DOHH2 (cell line): ENCODE measurements around the gene SSUH2.

ENCODE experiments used
- EZH2phosphoT487 ChIP-seq: fragments of 200-600 bp; sonication (generic); IDR thresholded peaks from 2 replicates; pipeline ENCODE4 v1.6.1; 2017; ENCODE audit warnings: borderline replicate concordance, mild to moderate bottlenecking, antibody characterized with exemption, low read length, moderate library complexity, mixed read lengths
- TF ChIP-seq, protein P1 (sequence below): fragments of 200-600 bp; sonication (generic); IDR thresholded peaks from one replicate; pipeline ENCODE4 v1.5.1; 2014; ENCODE audit warnings: antibody characterized with exemption, mild to moderate bottlenecking, low read depth, low read length; ENCODE audit not compliant: poor library complexity, severe bottlenecking

DNA sequence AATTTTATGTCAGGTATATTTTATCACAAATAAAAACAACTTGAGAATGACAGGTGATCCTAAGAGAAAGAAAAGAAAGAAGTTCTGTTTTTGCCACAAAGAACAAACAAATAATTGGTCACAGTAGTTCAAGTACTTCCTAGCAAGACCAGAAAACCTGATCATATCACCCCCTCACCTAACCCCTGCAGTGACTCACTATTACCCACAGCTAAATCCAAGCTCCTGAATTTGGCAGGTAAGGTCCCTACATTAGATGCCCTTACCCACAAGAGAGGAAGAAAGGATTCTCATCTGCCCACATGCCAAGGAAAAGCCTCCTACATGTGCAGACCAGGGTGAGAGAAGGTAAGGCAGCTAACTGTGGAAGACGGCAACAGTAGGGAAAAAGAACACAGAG is 4.4 kb downstream of the SSUH2 start:
- TF ChIP-seq, protein P1, sequence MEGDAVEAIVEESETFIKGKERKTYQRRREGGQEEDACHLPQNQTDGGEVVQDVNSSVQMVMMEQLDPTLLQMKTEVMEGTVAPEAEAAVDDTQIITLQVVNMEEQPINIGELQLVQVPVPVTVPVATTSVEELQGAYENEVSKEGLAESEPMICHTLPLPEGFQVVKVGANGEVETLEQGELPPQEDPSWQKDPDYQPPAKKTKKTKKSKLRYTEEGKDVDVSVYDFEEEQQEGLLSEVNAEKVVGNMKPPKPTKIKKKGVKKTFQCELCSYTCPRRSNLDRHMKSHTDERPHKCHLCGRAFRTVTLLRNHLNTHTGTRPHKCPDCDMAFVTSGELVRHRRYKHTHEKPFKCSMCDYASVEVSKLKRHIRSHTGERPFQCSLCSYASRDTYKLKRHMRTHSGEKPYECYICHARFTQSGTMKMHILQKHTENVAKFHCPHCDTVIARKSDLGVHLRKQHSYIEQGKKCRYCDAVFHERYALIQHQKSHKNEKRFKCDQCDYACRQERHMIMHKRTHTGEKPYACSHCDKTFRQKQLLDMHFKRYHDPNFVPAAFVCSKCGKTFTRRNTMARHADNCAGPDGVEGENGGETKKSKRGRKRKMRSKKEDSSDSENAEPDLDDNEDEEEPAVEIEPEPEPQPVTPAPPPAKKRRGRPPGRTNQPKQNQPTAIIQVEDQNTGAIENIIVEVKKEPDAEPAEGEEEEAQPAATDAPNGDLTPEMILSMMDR, result no peak
- no peak for TF ChIP-seq EZH2phosphoT487
